Hepatocyte (in vitro differentiated cells): Measurements from ENCODE around the gene SH3BGR. TPM values are rescaled to one million over a fixed set of nuclear protein-coding genes. Genes with fewer than 3 reads are reported as not detected.

Experiments
- DNase-seq: peaks from one replicate; pipeline ENCODE4 v3.0.0-alpha.2; 2016; ENCODE audit warnings: low spot score
- H2AFZ ChIP-seq: fragments of 200-600 bp; sonication (generic); 2 replicates; pipeline ENCODE4 v1.6.0; 2016; ENCODE audit warnings: antibody characterized with exemption, mild to moderate bottlenecking
- H3K27ac ChIP-seq: fragments of 200-600 bp; sonication (generic); 2 replicates; pipeline ENCODE4 v1.5.1; 2016; ENCODE audit warnings: mild to moderate bottlenecking
- H3K27me3 ChIP-seq: fragments of 200-600 bp; sonication (generic); 2 replicates; pipeline ENCODE4 v1.6.1; 2016
- H3K36me3 ChIP-seq: fragments of 200-600 bp; sonication (generic); replicated peaks from 2 replicates; pipeline ENCODE4 v1.5.1; 2016; ENCODE audit warnings: low read depth; ENCODE audit not compliant: insufficient read depth
- H3K4me1 ChIP-seq: fragments of 200-600 bp; sonication (generic); 2 replicates; pipeline ENCODE4 v1.5.1; 2016; ENCODE audit warnings: mild to moderate bottlenecking, moderate library complexity; ENCODE audit not compliant: insufficient read depth
- H3K4me2 ChIP-seq: fragments of 200-600 bp; sonication (generic); 2 replicates; pipeline ENCODE4 v1.6.0; 2016
- H3K4me3 ChIP-seq: fragments of 200-600 bp; sonication (generic); 2 replicates; pipeline ENCODE4 v1.5.1; 2016; ENCODE audit warnings: mild to moderate bottlenecking
- H3K79me2 ChIP-seq: fragments of 200-600 bp; sonication (generic); 2 replicates; pipeline ENCODE4 v1.6.0; 2017; ENCODE audit warnings: mild to moderate bottlenecking
- H3K9me2 ChIP-seq: fragments of 200-600 bp; sonication (generic); replicated peaks from 2 replicates; pipeline ENCODE4 v1.6.0; 2017; ENCODE audit warnings: mild to moderate bottlenecking; ENCODE audit not compliant: insufficient read depth
- H3K9me3 ChIP-seq: fragments of 200-600 bp; sonication (generic); 2 replicates; pipeline ENCODE4 v1.5.1; 2016; ENCODE audit warnings: low read depth, mild to moderate bottlenecking
- H4K20me1 ChIP-seq: fragments of 200-600 bp; sonication (generic); 2 replicates; pipeline ENCODE4 v1.6.0; 2016; ENCODE audit warnings: mild to moderate bottlenecking; ENCODE audit not compliant: insufficient read depth, poor library complexity, severe bottlenecking
- CTCF ChIP-seq: fragments of 200-600 bp; sonication (generic); IDR thresholded peaks from 2 replicates; pipeline ENCODE4 v1.5.1; 2016; ENCODE audit warnings: antibody characterized with exemption, mild to moderate bottlenecking; ENCODE audit not compliant: poor library complexity
- EZH2 ChIP-seq: fragments of 200-600 bp; sonication (generic); IDR thresholded peaks from 2 replicates; pipeline ENCODE4 v1.6.1; 2016; ENCODE audit warnings: antibody characterized with exemption, mild to moderate bottlenecking, borderline replicate concordance
- EZH2phosphoT487 ChIP-seq: fragments of 200-600 bp; sonication (generic); IDR thresholded peaks from one replicate; pipeline ENCODE4 v1.6.1; 2018; ENCODE audit warnings: antibody characterized with exemption, mild to moderate bottlenecking, low read depth, moderate library complexity; ENCODE audit not compliant: unreplicated experiment, severe bottlenecking
- WGBS: methylation state at CpG from one replicate; pipeline ENCODE4 v1.1.6; 2016; ENCODE audit warnings: low lambda C conversion rate; ENCODE audit errors: missing lambda C conversion rate; 5-methylcytosine and 5-hydroxymethylcytosine counted together
- polyA plus RNA-seq: library from polyadenylated mRNA; unstranded; fragments of >200 nt; fragmentation: Nextera tagmentation; extraction: Ambion mirVana; gene quantifications from 2 replicates; pipeline ENCODE4 v1.2.1, GENCODE V29; 2016
- total RNA-seq: library from RNA; depleted of rRNA; stranded (reverse); fragments of >200 nt; gene quantifications from 2 replicates; pipeline ENCODE4 v1.2.3, GENCODE V29; 2014

Gene SH3BGR
- total and polyA plus RNA-seq, 2 experiments from 2014 or later, result 1.8 to 2.5 TPM

- TF ChIP-seq EZH2phosphoT487 (no peak), CTCF (no peak), EZH2 (no peak)
- H3K9me2 ChIP-seq, result no peaks in the 10 kb centered on the region
- no peak for DNase-seq
- 95% methylated on average over 8 of the region's 8 CpGs for WGBS
- no peak overlapping the region for H2AFZ ChIP-seq
- no peak overlapping the region for H3K4me3 ChIP-seq
- H3K27me3 ChIP-seq, result no peaks in the 10 kb centered on the region
- no peak overlapping the region for H3K4me2 ChIP-seq
- H3K36me3 ChIP-seq, result no peaks in the 10 kb centered on the region
- no peaks in the 10 kb centered on the region for H3K79me2 ChIP-seq
- no peak overlapping the region for H3K27ac ChIP-seq
- no peaks in the 10 kb centered on the region for H3K4me1 ChIP-seq
- no peaks in the 10 kb centered on the region for H3K9me3 ChIP-seq
- H4K20me1 ChIP-seq, result no peaks in the 10 kb centered on the region
Observed at GRCh38 chr21:39519835-39520234, 68.1 kb downstream of the SH3BGR start.

GRCh38 chr21:39523399-39523798 lies 71.6 kb downstream of the SH3BGR start:
- Histone ChIP-seq H3K4me1 (peaks cover 4% of the 10 kb centered on the region), H3K9me2 (no peaks in the 10 kb centered on the region), H3K36me3 (no peaks in the 10 kb centered on the region), H3K4me3 (no peak overlapping the region), H3K27ac (no peak overlapping the region), H2AFZ (no peak overlapping the region), H3K79me2 (no peaks in the 10 kb centered on the region), H4K20me1 (no peaks in the 10 kb centered on the region), H3K9me3 (no peaks in the 10 kb centered on the region), H3K4me2 (no peak overlapping the region), H3K27me3 (no peaks in the 10 kb centered on the region)
- DNase-seq, result no peak
- TF ChIP-seq EZH2phosphoT487, result no peak
- no peak for TF ChIP-seq CTCF
- no peak for TF ChIP-seq EZH2

GRCh38 chr21:39523915-39524314 lies 72.1 kb downstream of the SH3BGR start:
- TF ChIP-seq EZH2phosphoT487, result no peak
- TF ChIP-seq EZH2, result no peak
- no peak for TF ChIP-seq CTCF

GRCh38 chr21:39525129-39525528 lies 73.4 kb downstream of the SH3BGR start:
- Histone ChIP-seq H2AFZ (no peak overlapping the region), H3K9me2 (no peaks in the 10 kb centered on the region), H3K27ac (no peak overlapping the region), H3K36me3 (no peaks in the 10 kb centered on the region), H4K20me1 (no peaks in the 10 kb centered on the region), H3K4me1 (peaks cover 4% of the 10 kb centered on the region), H3K4me3 (no peak overlapping the region), H3K79me2 (no peaks in the 10 kb centered on the region), H3K4me2 (no peak overlapping the region), H3K9me3 (no peaks in the 10 kb centered on the region), H3K27me3 (no peaks in the 10 kb centered on the region)
- no peak for DNase-seq
- 87% methylated on average over 3 of the region's 3 CpGs for WGBS
- TF ChIP-seq EZH2phosphoT487 (no peak), CTCF (no peak), EZH2 (no peak)

More at GRCh38 chr21:39523915-39524314, 72.1 kb downstream of the SH3BGR start:
- Histone ChIP-seq H3K4me3 (no peak overlapping the region), H3K27ac (no peak overlapping the region), H3K79me2 (no peaks in the 10 kb centered on the region), H3K9me3 (no peaks in the 10 kb centered on the region), H4K20me1 (no peaks in the 10 kb centered on the region), H2AFZ (no peak overlapping the region), H3K9me2 (no peaks in the 10 kb centered on the region), H3K36me3 (no peaks in the 10 kb centered on the region), H3K4me2 (no peak overlapping the region), H3K27me3 (no peaks in the 10 kb centered on the region), H3K4me1 (peaks cover 4% of the 10 kb centered on the region)
- WGBS, result 90% methylated on average over 1 of the region's 1 CpG
- DNase-seq, result no peak
